Tongue (tissue), 2 donors: ENCODE measurements around the gene LDLRAD4. TPM values are rescaled to one million over a fixed set of nuclear protein-coding genes. Genes with fewer than 3 reads are reported as not detected.

Experiments
- DNase-seq: peaks from one replicate; pipeline ENCODE4 v3.0.0-alpha.2; 2015
- total RNA-seq: library from RNA; depleted of rRNA; stranded (reverse); fragments of >200 nt; gene quantifications from one replicate; pipeline ENCODE4 v1.2.3, GENCODE V29; 2014

Gene LDLRAD4
- total RNA-seq: 36.7 TPM

DNA sequence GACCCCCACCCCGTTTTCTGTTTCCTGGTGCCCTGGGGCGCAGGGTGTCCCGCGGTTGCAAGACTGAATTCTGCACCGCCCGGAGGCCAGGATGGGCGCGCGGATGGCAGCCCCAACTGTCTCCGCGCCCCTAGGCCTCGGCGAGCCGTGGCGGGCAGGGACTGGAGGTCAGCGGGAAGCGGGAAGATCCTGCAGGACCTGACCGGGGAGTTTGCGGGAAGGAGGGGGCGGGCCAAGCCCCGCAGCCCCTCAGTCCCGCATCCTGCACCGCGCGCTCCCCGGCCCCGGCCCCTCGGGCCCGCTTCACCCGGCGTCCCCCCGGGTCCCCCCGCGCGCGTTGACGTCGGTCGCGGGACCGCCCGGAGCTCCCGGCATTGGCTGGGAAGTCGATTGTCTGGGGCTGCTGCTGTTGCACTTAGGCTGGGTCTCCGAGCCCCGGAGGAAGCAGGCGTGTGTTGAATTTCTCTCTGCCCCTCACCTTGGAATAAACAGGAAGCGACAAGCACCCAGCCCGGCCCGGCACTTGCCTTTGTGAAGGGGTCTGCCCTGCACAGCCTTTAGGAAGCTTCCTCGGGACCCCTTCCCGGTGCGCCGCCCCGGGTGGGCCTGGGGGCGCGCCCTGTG is at the start of gene LDLRAD4:
LDLRAD4 (plus strand) TSS at position 393 of the 624 bp plus-strand sequence.
- DNase-seq: peak; percentile 66

DNA sequence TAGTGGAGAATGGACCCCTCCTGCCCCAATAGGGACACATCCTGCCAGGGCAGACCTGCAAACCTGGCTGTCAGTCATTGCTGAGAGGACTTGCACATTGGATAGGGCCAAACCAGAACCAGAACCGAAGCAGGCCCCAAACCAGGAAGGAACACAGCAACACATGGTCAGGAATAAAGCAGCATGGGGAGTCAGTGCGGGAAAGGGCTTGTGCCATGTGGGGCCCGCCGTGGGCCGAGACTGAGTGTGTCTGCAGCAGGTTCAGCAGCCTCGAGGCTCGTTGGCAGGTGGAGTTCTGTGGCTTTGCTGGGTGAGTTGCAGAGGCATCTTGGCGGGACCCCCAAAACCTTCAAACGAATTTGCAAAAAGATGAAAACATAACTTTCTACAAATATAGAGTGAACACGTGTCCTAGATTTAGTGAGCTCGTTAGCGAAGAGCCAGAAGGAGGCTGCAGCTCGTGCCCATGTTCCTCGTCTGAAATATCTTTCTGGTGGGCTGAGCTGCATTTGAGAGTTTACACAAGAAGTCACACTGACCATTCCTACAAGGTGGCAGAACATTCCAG is 44.9 kb upstream of the LDLRAD4 start:
- no peak for DNase-seq

DNA sequence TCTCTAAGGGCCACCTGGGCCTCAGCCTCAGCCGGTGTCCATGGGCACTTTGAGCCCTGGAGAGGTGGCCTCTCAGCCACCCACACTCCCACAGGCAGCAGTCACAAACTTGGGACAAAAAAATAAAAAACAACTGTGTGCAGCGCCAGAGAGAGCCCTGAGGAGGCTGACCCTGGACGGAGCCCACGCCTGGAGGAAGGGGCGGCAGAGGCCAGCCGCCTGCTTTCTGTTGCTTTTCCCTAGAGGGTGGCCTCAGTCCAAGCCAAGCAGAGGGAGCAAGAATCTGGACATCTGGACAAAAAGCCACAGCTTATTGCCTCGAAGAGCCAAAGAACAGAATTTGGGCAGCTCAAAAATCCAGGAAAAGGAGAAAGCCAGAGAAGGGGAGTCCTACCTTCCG is 43.3 kb upstream of the LDLRAD4 start:
- DNase-seq: no peak

DNA sequence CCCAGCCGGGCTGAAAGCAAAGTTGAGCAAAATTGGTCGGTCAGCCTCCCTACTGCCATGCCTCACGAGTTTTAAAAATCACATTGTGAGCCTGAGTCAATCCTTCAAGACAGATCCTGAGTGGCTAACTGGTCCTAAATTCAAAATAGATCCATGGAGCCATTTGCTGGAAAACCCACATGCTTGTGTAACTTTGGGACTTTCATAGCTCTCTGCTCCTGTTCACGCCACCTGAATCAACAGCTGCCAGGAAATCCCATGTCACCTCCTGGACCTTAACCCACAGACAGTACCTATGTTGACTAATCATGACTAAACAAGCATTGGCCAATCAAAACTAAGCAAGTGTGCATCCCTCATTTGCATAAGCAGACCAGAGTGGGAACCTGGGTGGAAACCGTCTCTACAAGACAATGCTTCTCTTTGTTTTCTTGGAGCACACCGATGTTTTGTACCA is 42.8 kb upstream of the LDLRAD4 start:
- no peak for DNase-seq

DNA sequence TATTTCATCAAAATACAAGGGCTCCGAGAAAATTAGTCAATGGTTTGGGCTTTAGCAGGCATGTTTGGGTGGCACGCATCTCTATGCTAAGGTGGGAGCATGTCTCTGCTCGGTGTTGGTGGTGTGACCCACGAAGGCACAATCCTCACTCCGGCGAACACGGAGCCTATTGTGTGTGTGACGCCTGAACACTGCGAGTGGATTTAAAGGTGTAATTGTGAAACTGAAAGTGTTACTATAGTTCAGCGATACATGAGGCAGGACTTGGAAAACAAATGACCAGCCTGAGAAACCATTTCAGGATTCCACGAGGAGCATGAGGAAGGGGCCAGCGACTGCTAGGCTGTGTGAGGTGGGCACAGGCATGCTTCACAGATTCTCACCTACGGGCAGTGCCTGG is 41.7 kb upstream of the LDLRAD4 start:
- DNase-seq: no peak

DNA sequence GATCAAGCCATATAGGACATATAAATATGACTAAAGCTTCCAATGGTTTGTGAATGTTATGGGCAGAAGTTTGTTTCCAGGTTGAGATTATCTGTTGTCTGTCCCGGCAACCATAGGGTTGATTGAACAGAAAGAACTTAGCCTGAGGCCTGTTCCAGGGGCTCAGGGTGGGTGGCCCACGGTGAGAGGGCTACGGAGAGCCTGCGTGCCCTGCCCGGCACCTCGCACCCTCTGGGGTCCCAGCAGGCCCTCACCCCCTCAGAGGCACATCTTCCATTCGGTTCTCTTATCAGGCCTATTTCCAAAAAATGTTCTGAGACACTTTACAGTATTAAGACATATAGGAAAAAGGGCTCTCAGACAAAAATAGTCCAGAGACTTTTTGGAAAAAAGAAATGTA is 40.4 kb upstream of the LDLRAD4 start:
- no peak for DNase-seq

DNA sequence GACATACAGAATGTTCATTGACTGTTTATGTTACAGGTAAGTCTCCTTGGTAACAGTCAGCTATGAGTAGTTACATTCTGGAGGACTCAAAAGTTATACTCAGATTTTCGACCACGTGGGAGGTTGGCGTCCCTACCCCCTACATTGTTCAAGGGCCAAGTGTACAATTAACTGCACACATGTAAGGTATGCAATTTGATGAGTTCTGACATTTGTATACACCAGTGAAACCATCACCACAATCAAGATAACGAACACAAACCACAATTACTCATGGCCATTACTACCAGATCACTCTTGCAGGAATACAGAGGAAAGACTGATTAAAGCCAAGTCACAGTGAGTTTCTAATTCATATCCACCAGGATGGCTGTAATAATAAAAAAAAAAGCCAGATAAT is 39.6 kb upstream of the LDLRAD4 start:
- no peak for DNase-seq

DNA sequence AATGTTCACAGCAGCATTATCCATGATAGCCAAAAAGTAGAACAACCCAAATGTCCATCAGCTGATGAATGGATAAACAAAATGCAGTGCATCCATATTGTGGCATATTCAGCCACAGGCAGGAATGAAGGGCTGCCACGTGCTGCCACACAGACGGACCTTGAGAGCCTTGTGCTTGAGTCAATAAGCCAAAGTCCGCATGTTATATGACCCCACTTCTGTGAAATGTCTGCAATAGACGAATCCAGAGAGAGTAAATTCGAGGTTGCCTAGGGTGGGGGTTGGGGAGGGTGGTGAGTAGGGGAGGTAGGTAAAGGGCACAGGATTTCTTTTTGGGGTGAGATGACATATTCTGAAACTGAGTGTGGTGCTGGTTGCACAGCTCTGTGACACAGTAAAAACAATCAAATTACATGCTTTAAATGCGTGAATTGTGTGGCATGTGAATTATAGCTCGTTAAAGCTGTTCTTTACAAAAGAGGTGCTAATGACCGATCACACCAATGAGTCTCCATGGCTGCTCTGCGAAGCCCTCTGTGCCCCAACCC is 38.9 kb upstream of the LDLRAD4 start:
- DNase-seq: no peak

DNA sequence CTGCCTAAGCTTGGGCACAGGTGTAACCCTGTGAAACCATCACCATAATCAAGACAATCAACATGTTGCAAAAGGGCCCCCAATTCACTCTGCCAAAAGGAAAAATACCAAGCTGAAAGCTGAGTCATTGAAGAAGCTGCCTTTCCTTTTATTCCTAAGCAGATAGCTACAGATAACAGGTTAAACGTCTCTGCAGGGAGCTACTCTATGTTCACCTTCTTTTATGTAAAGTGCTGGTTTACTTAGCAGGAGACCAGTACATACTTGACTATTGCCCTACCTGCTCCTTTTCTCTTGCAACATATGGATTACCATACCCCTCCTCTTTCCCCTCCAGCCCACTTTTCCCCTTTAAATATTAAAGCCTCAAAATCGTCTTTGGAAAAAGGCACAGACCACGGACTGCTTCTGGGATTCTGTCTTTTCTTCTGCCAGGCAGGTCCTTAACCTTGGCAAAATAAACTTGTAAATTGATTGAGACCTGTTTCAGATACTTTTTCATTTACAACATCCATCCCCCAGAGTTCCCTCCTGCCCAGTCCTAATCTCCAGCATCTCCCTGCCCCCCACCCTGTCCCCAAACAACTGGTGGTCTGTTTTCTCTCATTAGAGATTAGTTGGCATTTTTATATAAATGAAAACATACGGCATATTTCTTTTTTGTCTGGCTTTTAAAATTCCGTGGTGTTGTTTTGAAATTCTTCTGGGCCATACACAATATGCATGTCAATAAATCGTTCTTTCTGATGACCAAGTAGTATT is 37.8 kb upstream of the LDLRAD4 start:
- no peak for DNase-seq

DNA sequence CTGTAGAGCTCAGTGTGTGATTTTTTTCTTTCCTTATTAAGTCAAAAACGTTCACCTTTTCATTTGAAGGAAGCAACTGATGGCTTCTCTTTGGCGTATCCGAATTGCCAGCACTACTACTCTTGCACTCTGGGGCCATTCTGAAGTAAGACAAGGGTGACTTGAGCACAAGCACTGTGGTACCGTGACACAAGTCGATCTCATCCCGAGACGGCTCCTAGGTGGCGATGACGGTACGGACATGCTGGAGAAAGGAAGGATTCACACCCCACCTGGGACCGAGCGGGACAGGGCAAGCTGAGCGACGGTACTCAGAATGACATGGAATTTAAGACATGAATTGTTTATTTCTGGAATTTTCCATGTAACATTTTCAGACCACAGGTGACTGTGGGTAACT is 36.8 kb upstream of the LDLRAD4 start:
- no peak for DNase-seq

DNA sequence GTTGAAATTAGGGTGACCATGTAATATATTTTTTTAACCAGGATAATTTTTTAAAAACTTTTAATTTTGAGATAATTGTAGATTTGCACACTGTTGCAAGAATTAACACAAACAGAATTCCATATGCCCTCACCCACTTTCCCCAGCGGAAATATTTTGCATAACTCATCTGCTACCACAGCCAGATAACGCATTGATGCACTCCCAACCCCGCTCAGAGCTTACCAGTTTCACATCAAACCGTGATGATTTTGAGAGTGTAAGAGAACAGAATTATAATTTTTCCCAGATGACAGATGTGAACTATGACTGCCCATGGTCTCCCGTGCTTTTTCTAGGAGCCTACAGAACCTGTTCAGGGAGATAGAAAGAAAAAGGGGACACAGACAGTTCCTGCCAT is 35.2 kb upstream of the LDLRAD4 start:
- DNase-seq: no peak

DNA sequence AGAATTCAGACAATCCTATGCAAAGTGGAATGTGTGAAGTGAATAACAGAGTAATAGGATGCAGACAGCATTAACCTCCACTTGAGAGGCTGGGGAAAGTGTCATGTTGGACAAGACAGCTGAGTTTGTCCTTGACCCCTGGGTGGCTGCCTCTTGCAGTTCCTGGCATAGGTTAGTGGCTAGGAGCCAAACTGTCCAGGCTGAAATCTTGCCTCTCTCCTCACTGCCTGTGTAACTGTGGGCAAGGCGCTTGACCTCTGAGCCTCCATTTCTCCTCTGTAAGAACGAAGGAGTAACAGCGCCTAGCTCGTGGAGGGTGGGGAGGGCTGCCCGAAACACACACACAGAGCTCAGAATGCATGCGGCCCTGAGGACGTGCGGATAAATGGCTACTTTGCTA is 34.8 kb upstream of the LDLRAD4 start:
- DNase-seq: no peak

DNA sequence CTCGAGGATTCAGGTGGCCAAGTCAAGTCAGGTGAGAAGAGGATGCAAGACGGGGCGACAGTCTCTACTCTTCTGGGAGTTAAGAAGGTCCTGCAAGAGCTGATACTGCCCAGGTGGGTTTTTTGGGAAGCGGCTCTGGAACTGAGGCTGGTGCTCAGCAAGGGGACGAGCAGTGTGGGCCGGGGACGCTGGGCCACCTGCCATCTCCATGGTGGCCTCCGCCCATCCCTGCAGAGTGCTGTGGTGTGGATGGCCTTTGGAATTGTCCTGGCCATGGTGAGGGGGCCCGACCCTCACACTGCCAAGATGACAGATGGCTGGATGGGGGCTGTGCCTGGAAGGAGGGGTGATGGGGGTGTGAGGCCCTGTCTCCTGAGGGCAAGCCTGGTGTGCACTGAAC is 34.2 kb upstream of the LDLRAD4 start:
- DNase-seq: no peak

DNA sequence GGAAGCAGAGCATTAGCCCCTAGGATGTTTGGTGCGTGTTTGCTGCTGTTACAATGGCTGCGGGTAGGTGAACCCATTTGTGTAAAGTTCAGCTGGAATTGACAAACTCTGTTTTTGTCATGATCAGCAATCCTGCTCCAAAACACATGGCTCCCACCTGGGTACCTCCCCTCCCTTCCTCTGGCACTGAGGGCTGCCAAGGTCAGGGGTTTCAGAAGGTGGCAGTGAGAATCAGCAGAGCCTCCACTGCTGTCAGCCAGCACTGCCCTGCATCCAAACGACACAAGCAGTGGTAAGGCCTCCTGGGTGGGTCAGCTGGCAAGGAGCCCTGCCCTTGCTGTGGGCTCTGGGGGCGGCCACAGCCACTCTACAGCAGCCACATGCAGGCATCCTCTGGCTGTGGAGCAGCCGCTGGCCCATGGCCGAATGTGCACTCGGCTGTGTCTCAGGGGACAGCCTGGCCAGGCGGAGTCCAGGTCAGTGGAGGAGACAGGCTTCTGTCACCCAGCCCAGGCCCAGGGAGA is 32.8 kb upstream of the LDLRAD4 start:
- DNase-seq: no peak

DNA sequence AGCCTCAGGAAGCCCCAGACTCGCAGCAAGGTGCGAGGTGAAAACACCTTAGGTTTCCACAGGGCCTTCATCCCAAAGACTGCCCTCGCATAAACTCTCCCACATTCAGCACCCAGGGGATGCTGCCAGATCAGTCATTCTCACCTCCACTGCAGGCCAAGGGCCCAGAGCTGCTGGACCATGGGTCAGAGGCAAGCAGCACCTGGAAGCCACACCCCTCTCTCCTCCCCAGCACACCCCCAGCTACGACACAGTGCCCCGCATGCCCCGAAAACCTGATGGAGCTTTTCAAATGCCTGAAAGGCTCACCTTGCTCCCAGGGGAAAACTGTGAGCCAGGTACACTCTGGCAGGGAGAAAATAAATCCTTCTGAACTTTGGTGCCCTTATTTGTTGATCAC is 31.9 kb upstream of the LDLRAD4 start:
- no peak for DNase-seq

DNA sequence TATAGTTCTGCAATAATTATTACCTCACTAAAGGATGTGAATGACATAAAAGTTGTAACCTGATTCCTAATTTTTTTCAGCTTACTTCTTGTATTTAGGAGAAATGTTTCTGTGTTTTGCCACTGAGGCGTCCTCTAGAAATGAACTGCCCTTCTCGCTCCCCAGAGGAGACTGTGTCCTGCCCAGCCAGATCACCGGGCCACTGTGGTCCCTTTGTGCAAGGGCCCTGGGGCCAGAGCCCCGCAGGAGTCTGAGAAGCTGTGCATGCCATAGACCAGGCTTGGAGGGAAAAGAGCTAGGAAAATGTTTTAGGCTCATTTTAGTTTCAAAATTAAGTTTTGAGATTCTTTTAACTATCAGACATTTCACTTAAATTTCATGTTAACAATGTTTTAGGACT is 31.1 kb upstream of the LDLRAD4 start:
- no peak for DNase-seq

DNA sequence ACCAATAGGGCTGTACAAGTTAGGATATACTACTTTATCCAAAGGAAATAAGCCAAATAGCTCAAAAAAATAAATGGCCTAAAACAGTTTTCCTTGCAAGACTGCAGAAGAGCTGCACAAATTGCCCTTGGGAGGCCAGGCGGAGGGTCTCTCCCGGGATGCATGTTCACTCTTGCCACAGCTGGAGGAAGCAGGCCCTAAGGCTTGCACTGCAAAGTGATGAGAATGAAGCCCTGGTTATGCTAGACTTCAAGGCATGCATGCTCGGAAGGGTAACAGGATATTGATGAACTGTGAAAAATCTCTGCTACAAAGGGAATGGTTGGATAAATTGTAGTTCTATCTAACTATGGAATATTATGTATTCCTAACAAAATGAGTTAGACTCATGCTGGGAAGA is 27.5 kb upstream of the LDLRAD4 start:
- peak; percentile 7 for DNase-seq

DNA sequence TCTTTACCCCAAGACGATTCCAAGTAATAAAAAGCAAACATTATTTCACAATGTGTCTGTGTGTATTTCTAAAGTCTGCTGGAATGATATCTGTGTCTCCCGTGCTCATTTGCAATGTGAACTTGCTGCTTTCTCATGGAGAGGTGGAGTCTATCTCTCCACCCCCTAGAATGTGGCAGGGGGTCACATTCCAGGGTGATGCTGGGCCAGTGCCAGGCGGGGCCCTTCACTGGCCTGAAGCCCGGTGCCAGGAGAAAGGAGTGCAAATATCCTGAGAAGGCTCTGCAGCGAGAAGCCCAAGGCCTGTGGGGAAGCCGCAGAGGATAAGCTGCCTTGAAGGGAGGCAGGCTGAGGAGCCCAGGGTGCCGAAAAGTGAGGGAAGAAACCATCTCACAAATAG is 26.8 kb upstream of the LDLRAD4 start:
- DNase-seq: peak; percentile 27

DNA sequence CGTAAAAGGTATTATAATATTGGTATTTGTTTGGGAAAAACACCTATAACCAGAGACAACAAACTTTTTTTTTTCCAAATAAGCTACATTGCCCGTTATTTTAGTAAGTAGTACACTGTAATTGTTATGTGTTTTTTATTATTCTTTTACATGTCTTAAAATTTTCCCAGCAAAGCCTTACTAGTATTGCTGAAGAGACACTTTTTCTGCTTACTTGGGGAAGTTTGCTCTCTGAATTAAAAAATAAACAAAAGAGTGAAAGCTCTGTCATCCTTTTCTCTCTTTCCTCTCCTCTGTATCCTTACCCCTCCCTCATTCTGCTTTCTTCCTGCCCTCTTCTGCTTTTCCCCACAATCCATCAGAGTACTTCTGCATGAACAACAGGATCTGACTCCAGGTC is 25.6 kb upstream of the LDLRAD4 start:
- DNase-seq: no peak

DNA sequence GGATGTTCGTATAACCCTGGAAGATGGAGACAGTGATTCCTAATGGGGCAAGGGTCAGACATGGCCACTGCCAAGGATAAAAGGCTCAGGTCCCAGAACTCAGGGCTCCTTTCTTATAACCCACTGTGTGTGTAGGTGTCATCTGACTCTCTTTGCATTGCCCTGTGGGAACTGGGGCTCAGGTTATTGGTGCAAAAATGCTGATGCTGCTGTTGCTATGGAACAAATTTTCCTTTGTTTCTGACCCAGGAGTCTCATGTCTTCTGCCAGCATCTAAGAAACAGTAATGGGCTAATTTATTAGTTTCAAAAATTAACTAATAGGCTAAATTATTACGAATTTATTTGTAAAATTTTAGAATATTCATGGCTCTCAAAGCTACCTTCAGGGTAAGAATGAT is 24.3 kb upstream of the LDLRAD4 start:
- no peak for DNase-seq

DNA sequence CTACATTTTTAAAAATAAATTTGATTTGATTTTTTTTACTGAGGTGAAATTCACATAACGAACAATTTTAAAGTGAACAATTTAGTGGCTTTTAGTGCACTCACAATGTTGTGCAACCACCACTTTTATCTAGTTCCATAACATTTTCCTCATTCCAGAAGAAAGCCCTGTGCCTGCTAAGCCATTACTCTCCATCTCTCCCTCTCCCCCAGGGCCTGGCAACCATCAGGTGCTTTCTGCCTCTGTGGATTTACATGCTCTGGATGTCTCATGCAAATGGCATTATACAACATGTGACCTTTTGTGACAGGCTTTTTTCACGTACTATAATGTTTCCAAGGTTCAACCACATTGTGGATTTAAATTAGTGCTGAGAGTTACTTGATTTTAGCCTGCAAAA is 19.9 kb upstream of the LDLRAD4 start:
- no peak for DNase-seq

DNA sequence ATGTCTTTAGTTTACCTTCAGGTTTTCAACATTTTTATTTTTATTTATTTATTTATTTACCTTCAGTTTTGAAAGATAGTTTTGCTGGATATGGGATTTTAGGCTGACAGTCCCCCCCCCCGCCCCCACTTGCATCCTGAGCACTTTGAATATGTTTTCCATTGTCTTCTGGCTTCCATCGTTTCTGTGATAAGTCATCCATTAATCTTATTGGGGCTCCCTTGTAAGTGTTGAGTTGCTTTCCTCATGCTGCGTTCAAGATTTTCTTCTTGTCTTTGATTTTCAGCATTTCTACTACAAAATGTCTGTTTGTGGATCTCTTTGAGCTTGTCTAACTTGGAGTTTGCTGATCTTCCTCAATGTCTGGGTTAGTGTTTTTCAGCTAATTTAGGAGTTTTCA is 19.4 kb upstream of the LDLRAD4 start:
- DNase-seq: no peak

DNA sequence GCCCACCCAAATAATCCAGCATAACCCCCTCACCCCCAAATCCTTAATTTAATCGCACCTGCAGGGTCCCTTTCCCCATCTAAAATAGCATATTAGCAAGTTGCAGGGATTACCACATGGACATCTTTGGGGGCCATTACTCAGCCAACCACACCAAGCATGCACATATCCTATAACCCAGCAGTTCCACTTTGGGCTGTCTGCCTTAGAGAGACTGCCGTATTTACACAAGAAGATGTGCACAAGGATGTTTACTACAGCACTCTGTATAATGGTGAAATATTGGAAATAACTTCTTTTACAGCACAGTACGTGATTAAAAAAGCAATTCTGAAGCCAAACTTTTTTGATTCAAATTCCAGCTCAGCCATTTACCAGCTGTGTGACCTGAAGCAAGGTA is 17.3 kb upstream of the LDLRAD4 start:
- DNase-seq: no peak
